Measurements from ENCODE around the gene ZNF71.

Gene ZNF71

DNA sequence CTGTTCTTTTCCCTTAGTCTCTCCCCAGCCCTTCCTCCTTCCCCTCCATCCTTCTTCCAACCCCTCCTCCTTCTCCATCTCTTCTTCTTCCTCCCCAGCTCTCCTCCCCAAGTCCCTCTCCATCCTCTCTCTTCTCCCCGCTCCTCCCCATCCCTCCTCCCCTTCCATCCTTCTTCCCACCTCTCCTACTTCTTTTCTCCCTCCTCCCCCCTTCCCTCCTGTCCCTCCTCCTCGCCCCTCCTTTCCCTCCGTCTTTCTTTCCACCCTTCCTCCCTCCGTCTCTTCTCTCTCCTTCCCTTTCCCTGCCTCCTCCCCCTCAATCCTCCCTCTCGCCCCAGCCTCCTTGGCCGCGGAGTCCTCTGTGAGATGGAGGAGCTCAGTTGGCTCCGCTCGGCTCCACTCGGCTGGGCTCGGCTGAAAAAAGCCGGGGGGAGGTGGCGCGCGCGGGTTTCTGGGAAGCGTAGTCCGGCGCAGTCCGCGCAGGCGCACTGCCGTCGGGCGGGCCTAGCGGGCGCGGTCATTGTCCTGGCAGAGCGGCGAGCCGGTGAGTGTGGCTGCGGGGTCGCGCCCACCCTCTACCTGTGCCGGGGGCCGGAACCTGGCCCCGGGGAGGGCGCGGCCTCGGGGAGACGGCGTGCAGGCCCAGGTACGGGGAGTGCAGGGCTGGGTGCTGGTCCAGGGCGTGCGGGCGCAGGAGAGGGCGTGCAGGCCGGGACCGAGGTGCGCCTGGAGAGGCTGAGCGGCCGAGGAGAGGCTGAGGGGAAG is at the start of gene ZNF71:
Gene ZNF71, plus strand, starts transcription at position 520 of the 765 bp plus-strand sequence. CDS start 6,257 bp downstream, outside the sequence.
- peak within 1 kb of the TSS; percentile 74 for H3K4me3 ChIP-seq
- H3K9me3 ChIP-seq, result no peaks in the 10 kb centered on the region; the same call in none of the 2 replicates

DNA sequence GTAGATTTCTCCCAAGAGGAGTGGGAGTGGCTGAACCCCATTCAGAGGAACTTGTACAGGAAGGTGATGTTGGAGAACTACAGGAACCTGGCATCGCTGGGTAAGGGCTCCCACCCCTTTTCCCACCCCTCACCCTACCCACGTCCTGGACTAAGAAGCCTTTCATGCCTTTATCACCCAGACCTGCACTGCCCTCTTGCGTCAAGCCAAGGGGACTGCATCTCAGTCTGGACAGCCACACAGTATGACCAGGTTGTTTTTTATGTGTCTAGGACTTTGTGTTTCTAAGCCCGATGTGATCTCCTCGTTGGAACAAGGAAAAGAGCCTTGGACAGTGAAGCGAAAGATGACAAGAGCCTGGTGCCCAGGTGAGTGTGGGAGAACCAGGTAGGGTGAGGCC is 47.6 kb upstream of the ZNF71 start:
- H3K4me3 ChIP-seq, result no peak overlapping the region
- no peaks in the 10 kb centered on the region for H3K27me3 ChIP-seq (ENCODE audit: low read depth)
- DNase-seq (ENCODE audit: low spot score in 2 of 2), result no peak
- H3K9me3 ChIP-seq, result no peaks in the 10 kb centered on the region; the same call in 1 of the 2 replicates
- H3K4me1 ChIP-seq, result no peaks in the 10 kb centered on the region
- in situ Hi-C loops (cut with MboI; ENCODE audit: low sequenced_read_pairs), result no loop called here
- H3K36me3 ChIP-seq (replicated peaks), result peaks cover 29% of the 10 kb centered on the region

More for the DNA sequence above, at the start of gene ZNF71:
- H3K27me3 ChIP-seq (ENCODE audit: low read depth), result no peaks in the 10 kb centered on the region
- H3K36me3 ChIP-seq (replicated peaks), result no peaks in the 10 kb centered on the region
- DNase-seq (ENCODE audit: low spot score in 2 of 2), result peak; percentile 80 to 93
- in situ Hi-C loops (cut with MboI; ENCODE audit: low sequenced_read_pairs), result no loop called here
- no peaks in the 10 kb centered on the region for H3K4me1 ChIP-seq

DNA sequence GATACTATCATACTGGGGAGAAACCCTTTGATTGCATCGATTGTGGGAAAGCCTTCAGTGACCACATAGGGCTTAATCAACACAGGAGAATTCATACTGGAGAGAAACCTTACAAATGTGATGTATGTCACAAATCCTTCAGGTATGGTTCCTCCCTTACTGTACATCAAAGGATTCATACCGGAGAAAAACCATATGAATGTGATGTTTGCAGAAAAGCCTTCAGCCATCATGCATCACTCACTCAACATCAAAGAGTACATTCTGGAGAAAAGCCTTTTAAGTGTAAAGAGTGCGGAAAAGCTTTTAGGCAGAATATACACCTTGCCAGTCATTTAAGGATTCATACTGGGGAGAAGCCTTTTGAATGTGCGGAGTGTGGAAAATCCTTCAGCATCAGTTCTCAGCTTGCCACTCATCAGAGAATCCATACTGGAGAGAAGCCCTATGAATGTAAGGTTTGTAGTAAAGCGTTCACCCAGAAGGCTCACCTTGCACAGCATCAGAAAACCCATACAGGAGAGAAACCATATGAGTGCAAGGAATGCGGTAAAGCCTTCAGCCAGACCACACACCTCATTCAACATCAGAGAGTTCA is 40.7 kb upstream of the ZNF71 start:
- Histone ChIP-seq H3K9me3 (peaks cover 12% of the 10 kb centered on the region; the same call in 1 of the 2 replicates), H3K36me3 (replicated peaks) (peaks cover 19% of the 10 kb centered on the region), H3K4me1 (no peaks in the 10 kb centered on the region), H3K4me3 (no peak overlapping the region), H3K27me3 (ENCODE audit: low read depth) (no peaks in the 10 kb centered on the region)
- no peak for DNase-seq (ENCODE audit: low spot score in 2 of 2)
- in situ Hi-C loops (cut with MboI; ENCODE audit: low sequenced_read_pairs), result no loop called here

DNA sequence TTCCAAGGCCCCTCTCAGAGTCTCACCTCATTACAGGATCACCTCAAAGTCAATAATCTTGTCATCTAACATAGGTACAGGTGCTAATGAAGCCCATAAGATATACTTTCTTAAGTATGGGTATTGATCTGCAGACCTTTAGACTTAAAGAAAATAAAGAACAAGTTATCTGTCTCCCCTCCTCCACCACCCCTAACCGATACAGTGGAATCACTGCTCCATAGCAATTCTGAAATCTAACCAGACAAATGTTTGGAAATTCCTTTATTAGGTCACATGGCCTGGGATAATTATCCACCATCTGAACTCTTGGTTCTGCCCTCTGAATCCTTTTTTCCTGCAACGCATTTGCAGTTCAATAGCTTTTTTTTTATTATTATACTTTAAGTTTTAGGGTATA is 32.3 kb upstream of the ZNF71 start:
- no peaks in the 10 kb centered on the region for H3K27me3 ChIP-seq (ENCODE audit: low read depth)
- H3K4me1 ChIP-seq, result no peaks in the 10 kb centered on the region; the same call in 1 of the 2 replicates
- H3K9me3 ChIP-seq, result peaks cover 14% of the 10 kb centered on the region
- no peak overlapping the region for H3K4me3 ChIP-seq
- DNase-seq (ENCODE audit: low spot score in 2 of 2), result no peak
- in situ Hi-C loops (cut with MboI; ENCODE audit: low sequenced_read_pairs), result no loop called here
- H3K36me3 ChIP-seq (replicated peaks), result no peaks in the 10 kb centered on the region

DNA sequence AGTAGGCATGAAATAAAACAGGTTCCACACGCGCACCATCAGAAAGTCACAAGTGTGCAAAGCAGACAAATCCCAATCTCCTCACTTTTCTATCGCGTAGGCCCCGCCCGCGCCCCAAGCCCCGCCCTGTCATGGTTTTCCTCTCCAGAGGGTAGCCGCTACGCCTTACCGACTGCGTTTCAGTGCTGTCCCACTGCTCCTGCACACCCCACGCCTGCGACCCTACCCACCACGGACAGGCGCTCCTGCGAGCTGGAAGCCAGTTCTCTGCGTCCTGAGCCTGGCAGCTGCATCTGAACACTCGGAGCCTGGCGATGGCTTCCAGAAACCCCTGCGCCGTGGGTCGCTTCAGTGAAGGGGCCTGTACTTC is 28.2 kb upstream of the ZNF71 start:
- no peaks in the 10 kb centered on the region for H3K27me3 ChIP-seq (ENCODE audit: low read depth)
- H3K4me1 ChIP-seq, result peaks cover 5% of the 10 kb centered on the region; the same call in 1 of the 2 replicates
- in situ Hi-C loops (cut with MboI; ENCODE audit: low sequenced_read_pairs), result no loop called here
- DNase-seq (ENCODE audit: low spot score in 2 of 2), result peak in 1 of 2 experiments; percentile 66
- H3K9me3 ChIP-seq, result peaks cover 17% of the 10 kb centered on the region
- H3K4me3 ChIP-seq, result peak overlapping the region; percentile 69
- 0 out of 2 replicates have a peak, but pooled peaks cover 4% of the 10 kb centered on the region for H3K36me3 ChIP-seq (replicated peaks)

DNA sequence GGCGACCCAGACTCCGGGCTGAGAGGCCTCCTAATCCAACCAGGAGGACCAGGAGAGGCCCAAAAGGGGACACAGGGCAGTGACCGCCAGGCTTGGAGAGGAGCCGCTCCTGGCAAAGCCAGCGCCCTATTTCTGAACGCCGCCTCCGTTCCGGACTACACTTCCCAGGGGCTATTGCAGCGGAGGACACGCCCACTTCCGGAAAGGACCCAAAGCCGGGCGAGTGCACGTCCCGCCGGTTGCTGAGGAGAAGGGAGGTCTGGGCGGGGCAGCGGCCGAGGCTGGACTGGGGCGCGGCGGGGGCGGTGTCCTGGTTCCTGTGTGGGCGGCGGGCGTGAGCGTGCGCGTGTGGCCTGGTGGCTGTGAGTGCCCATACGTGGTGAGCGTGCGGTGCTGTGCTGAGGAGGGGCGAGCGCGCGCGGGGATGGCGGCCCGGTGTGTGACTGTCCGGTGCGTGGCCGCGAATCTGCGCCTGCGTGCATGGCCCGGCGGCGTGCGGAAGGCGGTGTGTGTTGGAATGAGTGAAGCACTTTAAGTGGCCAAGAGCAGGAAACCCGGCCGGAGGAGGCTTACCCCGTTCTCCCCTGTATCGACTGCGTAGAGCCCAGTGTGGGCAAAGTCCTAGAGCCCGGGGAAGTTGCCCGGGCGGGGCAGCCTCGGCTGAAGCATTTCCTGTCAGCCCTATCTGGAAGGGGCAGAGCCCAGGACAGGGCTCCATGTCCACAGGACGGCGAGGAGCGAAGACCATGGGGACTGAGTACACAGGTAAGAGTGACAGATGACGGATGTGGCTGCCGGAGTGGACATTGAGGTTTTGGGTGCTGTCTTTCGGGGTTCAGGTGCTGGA is 27.6 kb upstream of the ZNF71 start, which contains the start of gene ZNF470:
Gene ZNF470, plus strand, starts transcription at position 195 of the 847 bp plus-strand sequence. CDS start 2,844 bp downstream, outside the sequence.
- in situ Hi-C loops (cut with MboI; ENCODE audit: low sequenced_read_pairs), result no loop called here
- peaks cover 5% of the 10 kb centered on the region; the same call in 1 of the 2 replicates for H3K4me1 ChIP-seq
- H3K9me3 ChIP-seq, result peaks cover 17% of the 10 kb centered on the region
- H3K36me3 ChIP-seq (replicated peaks), result 0 out of 2 replicates have a peak, but pooled peaks cover 4% of the 10 kb centered on the region
- DNase-seq (ENCODE audit: low spot score in 2 of 2), result peak; percentile 76 to 96
- H3K27me3 ChIP-seq (ENCODE audit: low read depth), result no peaks in the 10 kb centered on the region
- H3K4me3 ChIP-seq, result peak within 1 kb of the TSS; percentile 69

DNA sequence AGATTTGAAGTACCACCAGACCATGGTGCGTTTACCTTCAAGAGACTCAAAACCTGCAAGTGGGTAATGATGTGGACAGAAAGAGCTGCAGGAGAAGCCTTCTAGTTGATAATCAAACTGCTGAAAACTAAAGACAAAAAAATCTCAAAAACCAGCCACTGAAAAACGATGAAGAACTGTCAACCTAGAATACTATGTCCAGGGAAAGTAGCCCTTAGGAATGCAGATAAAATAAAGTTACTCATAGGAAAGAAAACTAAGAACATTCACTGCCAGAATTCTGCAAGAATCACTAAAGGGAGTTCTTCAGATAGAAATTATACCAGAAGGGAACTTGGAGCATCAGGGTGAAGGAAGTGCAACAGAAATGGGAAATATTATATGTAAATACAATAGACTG is 22.5 kb upstream of the ZNF71 start:
- H3K4me1 ChIP-seq, result peaks cover 5% of the 10 kb centered on the region; the same call in 1 of the 2 replicates
- H3K9me3 ChIP-seq, result peaks cover 19% of the 10 kb centered on the region
- no peak for DNase-seq (ENCODE audit: low spot score in 2 of 2)
- H3K4me3 ChIP-seq, result no peak overlapping the region
- in situ Hi-C loops (cut with MboI; ENCODE audit: low sequenced_read_pairs), result no loop called here
- no peaks in the 10 kb centered on the region for H3K27me3 ChIP-seq (ENCODE audit: low read depth)
- 0 out of 2 replicates have a peak, but pooled peaks cover 4% of the 10 kb centered on the region for H3K36me3 ChIP-seq (replicated peaks)

DNA sequence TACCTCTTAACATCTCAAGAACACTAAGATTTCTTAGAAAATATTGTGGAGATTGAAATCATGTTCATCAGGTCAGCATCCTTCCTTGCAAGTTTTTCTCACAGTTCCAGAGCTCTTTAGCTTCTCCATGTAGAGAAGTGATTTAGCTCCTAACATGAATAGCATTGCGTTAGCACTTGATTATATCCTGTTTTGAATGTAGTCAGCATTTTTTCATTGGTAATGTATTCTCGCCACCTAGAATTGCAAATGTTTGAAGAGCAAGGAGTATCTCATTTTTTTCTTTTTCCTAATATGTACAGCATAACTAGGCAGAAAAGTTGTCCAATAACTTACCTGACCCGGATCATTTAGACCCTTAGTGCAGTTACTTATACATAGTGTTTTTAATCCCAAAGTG is 21.2 kb upstream of the ZNF71 start:
- H3K9me3 ChIP-seq, result peaks cover 17% of the 10 kb centered on the region
- H3K27me3 ChIP-seq (ENCODE audit: low read depth), result no peaks in the 10 kb centered on the region

DNA sequence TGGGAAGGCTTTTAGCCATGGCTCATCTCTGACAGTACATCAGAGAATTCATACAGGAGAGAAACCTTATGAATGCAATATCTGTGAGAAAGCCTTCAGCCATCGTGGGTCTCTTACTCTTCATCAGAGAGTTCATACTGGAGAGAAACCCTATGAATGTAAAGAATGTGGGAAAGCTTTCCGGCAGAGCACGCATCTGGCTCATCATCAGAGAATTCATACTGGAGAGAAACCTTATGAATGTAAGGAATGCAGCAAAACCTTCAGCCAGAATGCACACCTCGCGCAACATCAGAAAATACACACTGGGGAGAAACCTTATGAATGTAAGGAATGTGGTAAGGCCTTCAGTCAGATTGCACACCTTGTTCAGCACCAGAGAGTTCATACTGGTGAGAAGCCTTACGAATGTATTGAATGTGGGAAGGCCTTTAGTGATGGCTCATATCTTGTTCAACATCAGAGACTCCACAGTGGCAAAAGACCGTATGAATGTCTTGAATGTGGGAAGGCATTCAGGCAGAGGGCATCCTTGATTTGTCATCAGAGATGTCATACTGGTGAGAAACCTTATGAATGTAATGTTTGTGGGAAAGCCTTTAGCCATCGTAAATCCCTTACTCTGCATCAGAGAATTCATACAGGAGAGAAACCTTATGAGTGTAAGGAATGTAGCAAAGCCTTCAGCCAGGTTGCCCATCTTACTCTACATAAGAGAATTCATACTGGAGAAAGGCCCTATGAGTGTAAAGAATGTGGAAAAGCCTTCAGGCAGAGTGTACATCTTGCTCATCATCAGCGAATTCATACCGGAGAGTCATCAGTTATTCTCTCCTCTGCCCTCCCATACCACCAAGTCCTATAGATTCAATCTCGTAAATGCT is 17.1 kb upstream of the ZNF71 start:
- Histone ChIP-seq H3K4me3 (no peak overlapping the region), H3K36me3 (replicated peaks) (no peaks in the 10 kb centered on the region)

More for the DNA sequence above, 21.2 kb upstream of the ZNF71 start:
- 0 out of 2 replicates have a peak, but pooled peaks cover 4% of the 10 kb centered on the region for H3K36me3 ChIP-seq (replicated peaks)
- no peaks in the 10 kb centered on the region for H3K4me1 ChIP-seq
- no peak for DNase-seq (ENCODE audit: low spot score in 2 of 2)
- in situ Hi-C loops (cut with MboI; ENCODE audit: low sequenced_read_pairs), result no loop called here
- H3K4me3 ChIP-seq, result no peak overlapping the region

DNA sequence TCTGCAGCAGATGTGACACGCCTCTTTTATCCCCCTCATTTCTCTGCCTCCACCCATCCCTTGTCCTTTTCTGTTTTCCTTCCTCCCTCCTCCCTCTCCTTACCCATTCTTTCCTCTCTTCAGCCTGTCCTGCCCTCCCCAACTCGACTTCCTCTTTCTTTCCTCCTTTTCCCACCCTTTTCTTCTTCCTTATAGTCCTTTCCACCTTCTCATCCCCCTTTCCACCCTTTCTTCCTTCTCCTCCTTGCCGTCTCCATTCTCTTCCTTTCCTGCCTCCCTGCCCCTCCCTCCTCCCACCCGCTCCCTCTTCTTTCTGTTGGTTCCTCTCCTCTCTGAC is 688 bp upstream of the ZNF71 start:
- no peak for DNase-seq (ENCODE audit: low spot score in 2 of 2)
- no peaks in the 10 kb centered on the region for H3K4me1 ChIP-seq
- H3K36me3 ChIP-seq (replicated peaks), result no peaks in the 10 kb centered on the region
- no peaks in the 10 kb centered on the region for H3K27me3 ChIP-seq (ENCODE audit: low read depth)
- in situ Hi-C loops (cut with MboI; ENCODE audit: low sequenced_read_pairs), result no loop called here
- H3K4me3 ChIP-seq, result no peak overlapping the region
- no peaks in the 10 kb centered on the region; the same call in none of the 2 replicates for H3K9me3 ChIP-seq

More for the DNA sequence above, 17.1 kb upstream of the ZNF71 start:
- H3K4me1 ChIP-seq, result no peaks in the 10 kb centered on the region
- no peak for DNase-seq (ENCODE audit: low spot score in 2 of 2)
- no peaks in the 10 kb centered on the region for H3K27me3 ChIP-seq (ENCODE audit: low read depth)
- in situ Hi-C loops (cut with MboI; ENCODE audit: low sequenced_read_pairs), result no loop called here
- peaks cover 16% of the 10 kb centered on the region for H3K9me3 ChIP-seq

DNA sequence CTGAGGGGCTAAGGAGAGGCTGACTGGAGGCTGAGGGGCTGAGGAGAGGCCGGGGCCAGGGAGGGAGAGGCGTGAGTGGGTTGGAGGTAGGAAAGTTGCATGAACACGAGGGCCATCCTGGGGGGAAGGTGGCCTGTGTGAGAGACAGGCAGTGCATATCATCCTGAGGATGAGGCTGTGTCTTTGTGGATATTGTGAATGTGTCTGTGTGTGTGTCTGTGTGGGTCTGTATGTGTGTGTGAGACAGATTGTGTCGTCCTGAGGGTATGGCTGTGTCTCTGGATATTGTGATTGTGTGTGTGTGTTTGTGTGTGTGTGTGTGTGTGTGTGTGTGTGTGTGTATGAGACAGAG is 422 bp downstream of the ZNF71 start:
- DNase-seq (ENCODE audit: low spot score in 2 of 2), result no peak
- H3K9me3 ChIP-seq, result peaks cover 2% of the 10 kb centered on the region
- H3K27me3 ChIP-seq (ENCODE audit: low read depth), result no peaks in the 10 kb centered on the region
- peak overlapping the region; percentile 74 for H3K4me3 ChIP-seq
- in situ Hi-C loops (cut with MboI; ENCODE audit: low sequenced_read_pairs), result no loop called here
- H3K36me3 ChIP-seq (replicated peaks), result no peaks in the 10 kb centered on the region
- no peaks in the 10 kb centered on the region for H3K4me1 ChIP-seq

DNA sequence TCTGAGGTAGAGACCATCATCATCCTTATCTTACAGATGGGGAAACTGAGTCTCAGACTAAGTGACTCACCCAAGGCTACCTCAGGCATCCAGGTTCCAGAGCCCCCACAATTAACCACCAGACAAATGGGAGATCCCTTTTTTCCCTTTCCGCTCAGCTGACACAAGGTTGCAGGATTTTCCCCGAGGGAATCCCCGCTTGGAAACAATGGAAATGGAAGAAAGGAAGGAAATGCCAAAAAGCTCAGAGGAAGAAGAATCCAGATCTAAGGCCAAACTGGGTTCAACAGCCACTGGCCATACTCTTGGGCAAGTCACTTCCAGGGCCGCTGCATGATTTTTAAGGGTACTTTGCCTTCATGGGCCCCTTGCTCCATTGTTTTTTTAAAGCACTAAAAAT is 1.6 kb downstream of the ZNF71 start:
- no peaks in the 10 kb centered on the region for H3K27me3 ChIP-seq (ENCODE audit: low read depth)
- no peaks in the 10 kb centered on the region for H3K4me1 ChIP-seq
- no peak for DNase-seq (ENCODE audit: low spot score in 2 of 2)
- no peak overlapping the region for H3K4me3 ChIP-seq
- in situ Hi-C loops (cut with MboI; ENCODE audit: low sequenced_read_pairs), result no loop called here
- peaks cover 6% of the 10 kb centered on the region for H3K9me3 ChIP-seq
- no peaks in the 10 kb centered on the region for H3K36me3 ChIP-seq (replicated peaks)

DNA sequence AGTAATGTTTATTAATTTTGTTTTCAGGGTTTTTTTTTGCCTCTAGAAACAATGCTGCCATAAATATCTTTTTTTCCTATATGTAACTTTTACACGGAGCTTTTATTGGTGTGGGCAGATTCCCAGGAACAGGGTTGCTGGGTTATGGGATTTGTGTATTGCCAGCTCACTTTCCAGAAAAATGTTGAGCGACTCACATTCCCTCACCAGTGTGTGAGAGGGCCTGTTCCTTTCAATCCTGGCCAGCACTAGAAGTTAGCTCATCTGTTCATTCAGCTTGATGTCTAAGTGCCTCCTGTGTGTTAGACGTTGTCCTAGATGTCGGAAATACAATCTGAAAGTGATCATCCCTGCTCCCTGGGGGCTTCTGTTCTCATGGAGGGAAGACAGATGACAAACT is 2.6 kb downstream of the ZNF71 start:
- in situ Hi-C loops (cut with MboI; ENCODE audit: low sequenced_read_pairs), result no loop called here
- Histone ChIP-seq H3K4me3 (no peak overlapping the region), H3K9me3 (peaks cover 6% of the 10 kb centered on the region), H3K36me3 (replicated peaks) (no peaks in the 10 kb centered on the region), H3K4me1 (no peaks in the 10 kb centered on the region), H3K27me3 (ENCODE audit: low read depth) (no peaks in the 10 kb centered on the region)
- DNase-seq (ENCODE audit: low spot score in 2 of 2), result no peak
